ENCODE results near the gene KCTD5. TPM values are rescaled to one million over a fixed set of nuclear protein-coding genes. Genes with fewer than 3 reads are reported as not detected.

Gene KCTD5
- total RNA-seq, 1 experiment from 2014 or later, result 42.1 TPM

DNA sequence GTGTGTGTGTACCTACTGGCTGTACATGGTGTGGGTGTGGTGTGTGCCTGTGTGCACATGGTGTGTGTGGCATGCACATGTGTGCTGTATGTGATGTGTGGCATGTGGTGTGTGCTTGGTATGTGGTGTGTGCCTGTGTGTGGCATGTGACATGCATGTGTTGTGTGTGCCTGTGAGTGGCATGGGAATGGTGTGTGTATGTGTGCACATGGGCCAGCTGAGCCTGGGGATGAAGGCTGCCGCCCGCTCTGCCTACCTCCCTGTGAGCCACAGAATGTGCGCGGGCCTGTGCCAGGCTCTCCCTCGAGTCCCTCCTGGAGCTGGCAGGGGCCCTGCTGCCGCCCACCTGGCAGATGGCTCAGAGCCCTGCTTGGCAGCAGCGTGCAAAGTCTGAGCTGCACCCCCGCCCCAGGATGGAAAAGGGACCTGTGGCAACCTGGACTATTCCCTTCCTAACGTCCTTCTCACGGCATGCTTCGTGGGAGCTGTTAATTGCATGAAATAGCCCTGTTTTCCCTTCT is 28.4 kb downstream of the KCTD5 start:
- H2AFZ ChIP-seq (ENCODE audit: low read depth, low read length, poor library complexity, severe bottlenecking), result no peak overlapping the region
- H3K9ac ChIP-seq (ENCODE audit: low read length), result no peak overlapping the region
- TF ChIP-seq EZH2 (IDR thresholded peaks at IDR 0.05) (no peak), ZNF274 (IDR thresholded peaks at IDR 0.05; ENCODE audit: low read depth, low read length) (no peak), SIN3A (IDR thresholded peaks at IDR 0.05; ENCODE audit: low read depth) (no peak), POLR2AphosphoS5 (IDR thresholded peaks at IDR 0.05; ENCODE audit: low read depth, low read length) (no peak), EZH2phosphoT487 (IDR thresholded peaks at IDR 0.05; ENCODE audit: borderline replicate concordance) (no peak), SP1 (IDR thresholded peaks at IDR 0.05; ENCODE audit: low read depth) (no peak), FOSL1 (IDR thresholded peaks at IDR 0.05; ENCODE audit: low read depth) (no peak), REST (IDR thresholded peaks at IDR 0.05; ENCODE audit: low read depth) (no peak), SRF (IDR thresholded peaks at IDR 0.05; ENCODE audit: low read depth) (no peak), CBX3 (IDR thresholded peaks at IDR 0.05; ENCODE audit: low read depth) (no peak), POLR2A (IDR thresholded peaks at IDR 0.05; ENCODE audit: borderline replicate concordance, extremely low read depth, insufficient read depth, insufficient read length) (no peak), EGR1 (IDR thresholded peaks at IDR 0.05; ENCODE audit: low read depth) (no peak), ZFX (IDR thresholded peaks at IDR 0.05) (no peak), JUND (IDR thresholded peaks at IDR 0.05) (no peak), CEBPB (IDR thresholded peaks at IDR 0.05; ENCODE audit: low read depth) (no peak), ATF3 (IDR thresholded peaks at IDR 0.05) (no peak), TCF7L2 (IDR thresholded peaks at IDR 0.05; ENCODE audit: borderline replicate concordance, extremely low read depth, insufficient read depth, insufficient read length) (no peak)
- TF ChIP-seq, protein P1, sequence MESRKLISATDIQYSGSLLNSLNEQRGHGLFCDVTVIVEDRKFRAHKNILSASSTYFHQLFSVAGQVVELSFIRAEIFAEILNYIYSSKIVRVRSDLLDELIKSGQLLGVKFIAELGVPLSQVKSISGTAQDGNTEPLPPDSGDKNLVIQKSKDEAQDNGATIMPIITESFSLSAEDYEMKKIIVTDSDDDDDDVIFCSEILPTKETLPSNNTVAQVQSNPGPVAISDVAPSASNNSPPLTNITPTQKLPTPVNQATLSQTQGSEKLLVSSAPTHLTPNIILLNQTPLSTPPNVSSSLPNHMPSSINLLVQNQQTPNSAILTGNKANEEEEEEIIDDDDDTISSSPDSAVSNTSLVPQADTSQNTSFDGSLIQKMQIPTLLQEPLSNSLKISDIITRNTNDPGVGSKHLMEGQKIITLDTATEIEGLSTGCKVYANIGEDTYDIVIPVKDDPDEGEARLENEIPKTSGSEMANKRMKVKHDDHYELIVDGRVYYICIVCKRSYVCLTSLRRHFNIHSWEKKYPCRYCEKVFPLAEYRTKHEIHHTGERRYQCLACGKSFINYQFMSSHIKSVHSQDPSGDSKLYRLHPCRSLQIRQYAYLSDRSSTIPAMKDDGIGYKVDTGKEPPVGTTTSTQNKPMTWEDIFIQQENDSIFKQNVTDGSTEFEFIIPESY (IDR thresholded peaks at IDR 0.05; ENCODE audit: extremely low read depth, insufficient replicate concordance, low read length), result no peak
- H3K36me3 ChIP-seq (ENCODE audit: control insufficient read depth in 1 of 2, insufficient read depth in 2 of 2, low read length in 2 of 2), result 0 out of 4 replicates have a peak, but pooled peaks cover 3 to 4% of the 10 kb centered on the region in 2 experiments
- H3K4me2 ChIP-seq (ENCODE audit: low read length), result no peak overlapping the region
- POLR2A ChIA-PET, result no interaction called here
- CTCF ChIA-PET, result no interaction called here
- intact Hi-C loops (cut with micrococcal nuclease), result no loop called here
- H3K4me3 ChIP-seq (replicated peaks in 1 of 2; ENCODE audit: low read depth in 1 of 2, low read length in 2 of 2), result no peak overlapping the region
- H3K9me3 ChIP-seq (ENCODE audit: control insufficient read depth in 1 of 2, insufficient read depth in 1 of 2, low read depth in 1 of 2, low read length in 2 of 2), result no peaks in the 10 kb centered on the region
- H3K9me2 ChIP-seq (ENCODE audit: insufficient read depth), result no peaks in the 10 kb centered on the region
- H4K20me1 ChIP-seq (ENCODE audit: insufficient read depth), result no peaks in the 10 kb centered on the region
- no TSS peak for BruUV-seq (replicated peaks)
- RAD21 ChIA-PET (ENCODE audit: low non-redundant PET in 1 of 2, low total read pairs in 2 of 2, uncharacterized antibody in 2 of 2, unreplicated experiment in 2 of 2), result no interaction called here
- DNase-seq (ENCODE audit: low read depth, low spot score) (no peak), ATAC-seq (peak; percentile 24)
- no peaks in the 10 kb centered on the region for H3K4me1 ChIP-seq (ENCODE audit: control insufficient read depth in 1 of 2, insufficient read depth in 2 of 2, low read length in 2 of 2)
- H3K27ac ChIP-seq (ENCODE audit: low read depth, low read length), result no peak overlapping the region
- H3K79me2 ChIP-seq (ENCODE audit: insufficient read depth, low read length), result no peaks in the 10 kb centered on the region
- no peaks in the 10 kb centered on the region for H3K27me3 ChIP-seq (ENCODE audit: insufficient read depth, low read length)
